ENCODE data around the gene COL9A3. TPM values are rescaled to one million over a fixed set of nuclear protein-coding genes. Genes with fewer than 3 reads are reported as not detected.

COL9A3 gene
- total RNA-seq, 1 donor from 2014 or later = 576 TPM

DNA sequence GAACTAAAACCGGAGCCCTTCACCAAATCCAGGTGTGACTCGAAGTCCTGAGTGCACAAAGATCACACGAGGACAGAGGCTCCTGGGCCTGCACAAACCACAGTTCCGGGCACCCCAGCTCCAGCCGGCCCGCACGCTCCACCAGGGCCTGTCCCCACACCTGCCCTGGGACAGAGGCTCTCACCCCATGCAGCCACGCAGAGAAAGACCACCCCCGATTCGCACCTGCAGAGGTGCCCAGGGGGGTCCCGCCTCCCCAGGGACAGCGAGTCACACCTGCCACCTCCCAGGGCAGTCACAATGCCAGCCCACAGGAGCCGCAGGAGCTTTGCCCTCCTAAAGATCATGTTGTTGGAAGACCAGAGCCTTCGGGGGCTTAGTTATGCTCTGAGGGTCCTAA lies 45.9 kb upstream of the COL9A3 start:
- Mint-ChIP-seq H3K27me3 (ENCODE audit: low read depth) (no peaks in the 10 kb centered on the region), H3K27ac (no peak overlapping the region), H3K4me1 (peaks cover 67% of the 10 kb centered on the region), H3K4me3 (no peak overlapping the region), H3K36me3 (no peaks in the 10 kb centered on the region), H3K9me3 (no peaks in the 10 kb centered on the region)
- DNase-seq (ENCODE audit: low spot score in 2 of 2, unreplicated experiment in 2 of 2) = no peak
- TF ChIP-seq, protein P1, sequence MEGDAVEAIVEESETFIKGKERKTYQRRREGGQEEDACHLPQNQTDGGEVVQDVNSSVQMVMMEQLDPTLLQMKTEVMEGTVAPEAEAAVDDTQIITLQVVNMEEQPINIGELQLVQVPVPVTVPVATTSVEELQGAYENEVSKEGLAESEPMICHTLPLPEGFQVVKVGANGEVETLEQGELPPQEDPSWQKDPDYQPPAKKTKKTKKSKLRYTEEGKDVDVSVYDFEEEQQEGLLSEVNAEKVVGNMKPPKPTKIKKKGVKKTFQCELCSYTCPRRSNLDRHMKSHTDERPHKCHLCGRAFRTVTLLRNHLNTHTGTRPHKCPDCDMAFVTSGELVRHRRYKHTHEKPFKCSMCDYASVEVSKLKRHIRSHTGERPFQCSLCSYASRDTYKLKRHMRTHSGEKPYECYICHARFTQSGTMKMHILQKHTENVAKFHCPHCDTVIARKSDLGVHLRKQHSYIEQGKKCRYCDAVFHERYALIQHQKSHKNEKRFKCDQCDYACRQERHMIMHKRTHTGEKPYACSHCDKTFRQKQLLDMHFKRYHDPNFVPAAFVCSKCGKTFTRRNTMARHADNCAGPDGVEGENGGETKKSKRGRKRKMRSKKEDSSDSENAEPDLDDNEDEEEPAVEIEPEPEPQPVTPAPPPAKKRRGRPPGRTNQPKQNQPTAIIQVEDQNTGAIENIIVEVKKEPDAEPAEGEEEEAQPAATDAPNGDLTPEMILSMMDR (IDR thresholded peaks at IDR 0.05; ENCODE audit: unreplicated experiment) = no peak

- Mint-ChIP-seq H3K36me3 (no peaks in the 10 kb centered on the region), H3K4me1 (peaks cover 64% of the 10 kb centered on the region), H3K4me3 (no peak overlapping the region), H3K27me3 (ENCODE audit: low read depth) (no peaks in the 10 kb centered on the region), H3K27ac (peak overlapping the region; percentile 53), H3K9me3 (no peaks in the 10 kb centered on the region)
- no peak for DNase-seq (ENCODE audit: low spot score in 2 of 2, unreplicated experiment in 2 of 2)
- TF ChIP-seq, protein P1 (IDR thresholded peaks at IDR 0.05; ENCODE audit: unreplicated experiment) = no peak
These were observed 45.3 kb upstream of the COL9A3 start for GRCh38 chr20:62771396-62772102.

- Mint-ChIP-seq H3K36me3 (no peaks in the 10 kb centered on the region), H3K4me1 (peaks cover 58% of the 10 kb centered on the region), H3K9me3 (no peaks in the 10 kb centered on the region)
These were observed 44.7 kb upstream of the COL9A3 start for GRCh38 chr20:62772103-62772611.

DNA sequence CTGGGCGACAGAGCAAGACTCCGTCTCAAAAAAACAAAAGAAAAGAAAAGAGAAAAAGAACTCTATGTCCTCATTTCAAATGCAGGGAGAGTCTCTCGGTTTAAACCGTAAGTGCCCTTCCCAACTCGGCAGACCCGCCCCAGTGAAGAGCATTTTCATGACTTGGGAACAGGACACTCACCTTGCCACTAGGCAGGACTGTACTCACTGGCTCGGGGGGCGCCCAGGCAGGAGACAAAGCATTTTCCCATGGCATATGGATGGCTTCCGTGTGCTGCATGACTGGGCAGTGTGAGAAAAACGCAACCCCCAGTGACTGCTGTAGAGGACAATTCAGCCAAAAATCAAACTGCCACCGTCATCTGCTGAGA lies 44.2 kb upstream of the COL9A3 start:
- H3K4me1 Mint-ChIP-seq = peaks cover 53% of the 10 kb centered on the region
- no peaks in the 10 kb centered on the region for H3K27me3 Mint-ChIP-seq (ENCODE audit: low read depth)
- DNase-seq (ENCODE audit: low spot score in 2 of 2, unreplicated experiment in 2 of 2) = no peak
- no peaks in the 10 kb centered on the region for H3K36me3 Mint-ChIP-seq
- no peak overlapping the region for H3K4me3 Mint-ChIP-seq
- H3K9me3 Mint-ChIP-seq = no peaks in the 10 kb centered on the region
- peak overlapping the region; percentile 71 for H3K27ac Mint-ChIP-seq
- TF ChIP-seq, protein P1 (IDR thresholded peaks at IDR 0.05; ENCODE audit: unreplicated experiment) = no peak

More at GRCh38 chr20:62772103-62772611, 44.7 kb upstream of the COL9A3 start:
- no peaks in the 10 kb centered on the region for H3K27me3 Mint-ChIP-seq (ENCODE audit: low read depth)
- no peak overlapping the region for H3K4me3 Mint-ChIP-seq
- TF ChIP-seq, protein P1 (IDR thresholded peaks at IDR 0.05; ENCODE audit: unreplicated experiment) = no peak
- DNase-seq (ENCODE audit: low spot score in 2 of 2, unreplicated experiment in 2 of 2) = no peak
- peak overlapping the region; percentile 71 for H3K27ac Mint-ChIP-seq

- no peak overlapping the region for H3K4me3 Mint-ChIP-seq
- H3K9me3 Mint-ChIP-seq = no peaks in the 10 kb centered on the region
- no peak for DNase-seq (ENCODE audit: low spot score in 2 of 2, unreplicated experiment in 2 of 2)
- H3K27me3 Mint-ChIP-seq (ENCODE audit: low read depth) = no peaks in the 10 kb centered on the region
- peak overlapping the region; percentile 71 for H3K27ac Mint-ChIP-seq
- no peaks in the 10 kb centered on the region for H3K36me3 Mint-ChIP-seq
- TF ChIP-seq, protein P1 (IDR thresholded peaks at IDR 0.05; ENCODE audit: unreplicated experiment) = no peak
- peaks cover 47% of the 10 kb centered on the region for H3K4me1 Mint-ChIP-seq
These were observed 43.6 kb upstream of the COL9A3 start for GRCh38 chr20:62772990-62773844.

Measured in mesothelial cell of epicardium (in vitro differentiated cells).